ENCODE results near the gene CHST11.

CHST11 gene

GRCh38 chr12:104508752-104509446 is 52.2 kb downstream of the CHST11 start:
- H3K27ac ChIP-seq (ENCODE audit: low read length) = no peak overlapping the region
- no peaks in the 10 kb centered on the region for H3K9me3 ChIP-seq (ENCODE audit: control insufficient read depth in 1 of 2, low read length in 2 of 2)
- H3K4me1 ChIP-seq (ENCODE audit: control insufficient read depth in 1 of 2, insufficient read depth in 2 of 2, low read length in 2 of 2) = peaks cover 0 to 4% of the 10 kb centered on the region in 2 donors
- H3K36me3 ChIP-seq (ENCODE audit: control insufficient read depth in 1 of 2, insufficient read depth in 2 of 2, low read length in 2 of 2) = no peaks in the 10 kb centered on the region
- H3K27me3 ChIP-seq (ENCODE audit: low read depth, low read length) = no peaks in the 10 kb centered on the region
- H3K4me3 ChIP-seq (ENCODE audit: low read depth in 1 of 2, low read length in 2 of 2) = no peak overlapping the region

- Histone ChIP-seq H3K4me1 (ENCODE audit: control insufficient read depth in 1 of 2, insufficient read depth in 2 of 2, low read length in 2 of 2) (peaks cover 0 to 4% of the 10 kb centered on the region in 2 donors), H3K27ac (ENCODE audit: low read length) (no peak overlapping the region), H3K9me3 (ENCODE audit: control insufficient read depth in 1 of 2, low read length in 2 of 2) (no peaks in the 10 kb centered on the region), H3K27me3 (ENCODE audit: low read depth, low read length) (no peaks in the 10 kb centered on the region), H3K4me3 (ENCODE audit: low read depth in 1 of 2, low read length in 2 of 2) (no peak overlapping the region), H3K36me3 (ENCODE audit: control insufficient read depth in 1 of 2, insufficient read depth in 2 of 2, low read length in 2 of 2) (no peaks in the 10 kb centered on the region)
These were observed 53.6 kb downstream of the CHST11 start for GRCh38 chr12:104510145-104510872.

GRCh38 chr12:104510873-104511440 is 54.2 kb downstream of the CHST11 start:
- H3K27ac ChIP-seq (ENCODE audit: low read length) = no peak overlapping the region
- no peaks in the 10 kb centered on the region for H3K9me3 ChIP-seq (ENCODE audit: control insufficient read depth in 1 of 2, low read length in 2 of 2)
- peaks cover 0 to 4% of the 10 kb centered on the region in 2 donors for H3K4me1 ChIP-seq (ENCODE audit: control insufficient read depth in 1 of 2, insufficient read depth in 2 of 2, low read length in 2 of 2)
- H3K27me3 ChIP-seq (ENCODE audit: low read depth, low read length) = no peaks in the 10 kb centered on the region
- H3K36me3 ChIP-seq (ENCODE audit: control insufficient read depth in 1 of 2, insufficient read depth in 2 of 2, low read length in 2 of 2) = no peaks in the 10 kb centered on the region
- no peak overlapping the region for H3K4me3 ChIP-seq (ENCODE audit: low read depth in 1 of 2, low read length in 2 of 2)

GRCh38 chr12:104513681-104514080 is 56.9 kb downstream of the CHST11 start:
- H3K27me3 ChIP-seq (ENCODE audit: low read depth, low read length) = no peaks in the 10 kb centered on the region
- peaks cover 0 to 4% of the 10 kb centered on the region in 2 donors for H3K4me1 ChIP-seq (ENCODE audit: control insufficient read depth in 1 of 2, insufficient read depth in 2 of 2, low read length in 2 of 2)
- H3K9me3 ChIP-seq (ENCODE audit: control insufficient read depth in 1 of 2, low read length in 2 of 2) = no peaks in the 10 kb centered on the region
- no peak overlapping the region for H3K4me3 ChIP-seq (ENCODE audit: low read depth in 1 of 2, low read length in 2 of 2)
- no peaks in the 10 kb centered on the region for H3K36me3 ChIP-seq (ENCODE audit: control insufficient read depth in 1 of 2, insufficient read depth in 2 of 2, low read length in 2 of 2)
- no peak overlapping the region for H3K27ac ChIP-seq (ENCODE audit: low read length)

- no peaks in the 10 kb centered on the region for H3K36me3 ChIP-seq (ENCODE audit: control insufficient read depth in 1 of 2, insufficient read depth in 2 of 2, low read length in 2 of 2)
- no peaks in the 10 kb centered on the region for H3K27me3 ChIP-seq (ENCODE audit: low read depth, low read length)
- no peaks in the 10 kb centered on the region for H3K9me3 ChIP-seq (ENCODE audit: control insufficient read depth in 1 of 2, low read length in 2 of 2)
- H3K4me3 ChIP-seq (ENCODE audit: low read depth in 1 of 2, low read length in 2 of 2) = no peak overlapping the region
- H3K4me1 ChIP-seq (ENCODE audit: control insufficient read depth in 1 of 2, insufficient read depth in 2 of 2, low read length in 2 of 2) = peaks cover 0 to 5% of the 10 kb centered on the region in 2 donors
- no peak overlapping the region for H3K27ac ChIP-seq (ENCODE audit: low read length)
These were observed 57.5 kb downstream of the CHST11 start for GRCh38 chr12:104514092-104514810.

GRCh38 chr12:104515899-104516298 is 59.2 kb downstream of the CHST11 start:
- Histone ChIP-seq H3K4me1 (ENCODE audit: control insufficient read depth in 1 of 2, insufficient read depth in 2 of 2, low read length in 2 of 2) (peaks cover 0 to 15% of the 10 kb centered on the region in 2 donors), H3K27me3 (ENCODE audit: low read depth, low read length) (no peaks in the 10 kb centered on the region), H3K27ac (ENCODE audit: low read length) (no peak overlapping the region), H3K36me3 (ENCODE audit: control insufficient read depth in 1 of 2, insufficient read depth in 2 of 2, low read length in 2 of 2) (no peaks in the 10 kb centered on the region), H3K9me3 (ENCODE audit: control insufficient read depth in 1 of 2, low read length in 2 of 2) (no peaks in the 10 kb centered on the region), H3K4me3 (ENCODE audit: low read depth in 1 of 2, low read length in 2 of 2) (no peak overlapping the region)

GRCh38 chr12:104516821-104517220 is 60.1 kb downstream of the CHST11 start:
- Histone ChIP-seq H3K9me3 (ENCODE audit: control insufficient read depth in 1 of 2, low read length in 2 of 2) (no peaks in the 10 kb centered on the region), H3K4me3 (ENCODE audit: low read depth in 1 of 2, low read length in 2 of 2) (no peak overlapping the region), H3K27me3 (ENCODE audit: low read depth, low read length) (no peaks in the 10 kb centered on the region), H3K4me1 (ENCODE audit: control insufficient read depth in 1 of 2, insufficient read depth in 2 of 2, low read length in 2 of 2) (peaks cover 0 to 15% of the 10 kb centered on the region in 2 donors), H3K27ac (ENCODE audit: low read length) (no peak overlapping the region), H3K36me3 (ENCODE audit: control insufficient read depth in 1 of 2, insufficient read depth in 2 of 2, low read length in 2 of 2) (no peaks in the 10 kb centered on the region)

- Histone ChIP-seq H3K27me3 (ENCODE audit: low read depth, low read length) (no peaks in the 10 kb centered on the region), H3K36me3 (ENCODE audit: control insufficient read depth in 1 of 2, insufficient read depth in 2 of 2, low read length in 2 of 2) (no peaks in the 10 kb centered on the region), H3K4me1 (ENCODE audit: control insufficient read depth in 1 of 2, insufficient read depth in 2 of 2, low read length in 2 of 2) (peaks cover 0 to 15% of the 10 kb centered on the region in 2 donors), H3K9me3 (ENCODE audit: control insufficient read depth in 1 of 2, low read length in 2 of 2) (no peaks in the 10 kb centered on the region), H3K27ac (ENCODE audit: low read length) (no peak overlapping the region), H3K4me3 (ENCODE audit: low read depth in 1 of 2, low read length in 2 of 2) (no peak overlapping the region)
These were observed 61.1 kb downstream of the CHST11 start for GRCh38 chr12:104517880-104518279.

GRCh38 chr12:104519190-104520019 is 62.7 kb downstream of the CHST11 start:
- Histone ChIP-seq H3K27ac (ENCODE audit: low read length) (no peak overlapping the region), H3K4me3 (ENCODE audit: low read depth in 1 of 2, low read length in 2 of 2) (no peak overlapping the region), H3K27me3 (ENCODE audit: low read depth, low read length) (no peaks in the 10 kb centered on the region), H3K4me1 (ENCODE audit: control insufficient read depth in 1 of 2, insufficient read depth in 2 of 2, low read length in 2 of 2) (peaks cover 4 to 24% of the 10 kb centered on the region in 2 donors), H3K36me3 (ENCODE audit: control insufficient read depth in 1 of 2, insufficient read depth in 2 of 2, low read length in 2 of 2) (no peaks in the 10 kb centered on the region), H3K9me3 (ENCODE audit: control insufficient read depth in 1 of 2, low read length in 2 of 2) (no peaks in the 10 kb centered on the region)

GRCh38 chr12:104520242-104520900 is 63.6 kb downstream of the CHST11 start:
- Histone ChIP-seq H3K4me1 (ENCODE audit: control insufficient read depth in 1 of 2, insufficient read depth in 2 of 2, low read length in 2 of 2) (peaks cover 4 to 24% of the 10 kb centered on the region in 2 donors), H3K27me3 (ENCODE audit: low read depth, low read length) (no peaks in the 10 kb centered on the region), H3K4me3 (ENCODE audit: low read depth in 1 of 2, low read length in 2 of 2) (no peak overlapping the region), H3K36me3 (ENCODE audit: control insufficient read depth in 1 of 2, insufficient read depth in 2 of 2, low read length in 2 of 2) (no peaks in the 10 kb centered on the region), H3K27ac (ENCODE audit: low read length) (no peak overlapping the region), H3K9me3 (ENCODE audit: control insufficient read depth in 1 of 2, low read length in 2 of 2) (no peaks in the 10 kb centered on the region)
